Transverse colon (tissue), 4 donors: Measurements from ENCODE around the gene ZFP1.

Experiments
- EP300 ChIP-seq: sonication (generic); formaldehyde crosslinking; IDR thresholded peaks from one replicate; pipeline ENCODE4 v1.6.1; 2017; ENCODE audit warnings: antibody characterized with exemption, low read depth
- POLR2A ChIP-seq: fragments of 450-650 bp; IDR thresholded peaks from one replicate; pipeline ENCODE4 v1.6.1; 2016; ENCODE audit warnings: antibody characterized with exemption, mild to moderate bottlenecking, moderate library complexity
- POLR2AphosphoS5 ChIP-seq, 3 donors: sonication (generic); formaldehyde crosslinking; IDR thresholded peaks; one replicate each; pipeline ENCODE4 v1.6.1; 2016; ENCODE audit warnings: antibody characterized with exemption in 3 of 3
- TF ChIP-seq, protein P1 (sequence below), 5 experiments: fragments of 200-600 bp in 3 of 5; fragments of 450-650 bp in 2 of 5; sonication (generic) in 3 of 5; IDR thresholded peaks; 1 replicate in 2 of 5; 2 replicates in 3 of 5; pipeline ENCODE4 v1.5.1; 2016 to 2017; ENCODE audit warnings: antibody characterized with exemption in 5 of 5, inconsistent platforms in 3 of 5, mild to moderate bottlenecking in 2 of 5, moderate library complexity in 1 of 5

DNA sequence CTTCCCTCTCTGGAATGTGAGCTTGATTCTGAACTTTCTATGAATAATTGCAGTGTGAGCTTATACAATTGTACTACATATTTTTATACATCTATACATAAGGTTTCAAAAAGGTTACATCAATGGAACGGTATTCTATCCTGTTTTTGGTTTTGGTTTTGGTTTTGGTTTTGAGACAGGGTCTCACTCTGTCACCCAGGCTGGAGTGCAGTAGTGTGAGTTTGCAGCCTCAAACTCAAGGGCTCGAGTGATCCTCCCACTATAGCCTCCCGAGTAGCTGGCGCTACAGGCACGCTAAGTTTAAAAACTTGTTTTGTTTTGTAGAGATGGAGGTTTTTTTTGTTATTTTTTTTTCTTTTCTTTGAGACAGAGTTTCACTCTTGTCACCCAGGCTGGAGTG, 71.5 kb downstream of the ZFP1 start:
- TF ChIP-seq, protein P1, sequence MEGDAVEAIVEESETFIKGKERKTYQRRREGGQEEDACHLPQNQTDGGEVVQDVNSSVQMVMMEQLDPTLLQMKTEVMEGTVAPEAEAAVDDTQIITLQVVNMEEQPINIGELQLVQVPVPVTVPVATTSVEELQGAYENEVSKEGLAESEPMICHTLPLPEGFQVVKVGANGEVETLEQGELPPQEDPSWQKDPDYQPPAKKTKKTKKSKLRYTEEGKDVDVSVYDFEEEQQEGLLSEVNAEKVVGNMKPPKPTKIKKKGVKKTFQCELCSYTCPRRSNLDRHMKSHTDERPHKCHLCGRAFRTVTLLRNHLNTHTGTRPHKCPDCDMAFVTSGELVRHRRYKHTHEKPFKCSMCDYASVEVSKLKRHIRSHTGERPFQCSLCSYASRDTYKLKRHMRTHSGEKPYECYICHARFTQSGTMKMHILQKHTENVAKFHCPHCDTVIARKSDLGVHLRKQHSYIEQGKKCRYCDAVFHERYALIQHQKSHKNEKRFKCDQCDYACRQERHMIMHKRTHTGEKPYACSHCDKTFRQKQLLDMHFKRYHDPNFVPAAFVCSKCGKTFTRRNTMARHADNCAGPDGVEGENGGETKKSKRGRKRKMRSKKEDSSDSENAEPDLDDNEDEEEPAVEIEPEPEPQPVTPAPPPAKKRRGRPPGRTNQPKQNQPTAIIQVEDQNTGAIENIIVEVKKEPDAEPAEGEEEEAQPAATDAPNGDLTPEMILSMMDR (IDR thresholded peaks at IDR 0.05) = no peak
- no peak for TF ChIP-seq EP300
- TF ChIP-seq POLR2AphosphoS5 (IDR thresholded peaks at IDR 0.05) = no peak
- TF ChIP-seq POLR2A = no peak
